Activated CD4-positive, CD25-positive, alpha-beta regulatory T cell (primary cell): Measurements from ENCODE around the gene PPM1H.

Experiments used
- DNase-seq, 4 experiments: peaks; one replicate each; lab custom pipeline; 2025; lab: John Stamatoyannopoulos, UW

Gene PPM1H

DNA sequence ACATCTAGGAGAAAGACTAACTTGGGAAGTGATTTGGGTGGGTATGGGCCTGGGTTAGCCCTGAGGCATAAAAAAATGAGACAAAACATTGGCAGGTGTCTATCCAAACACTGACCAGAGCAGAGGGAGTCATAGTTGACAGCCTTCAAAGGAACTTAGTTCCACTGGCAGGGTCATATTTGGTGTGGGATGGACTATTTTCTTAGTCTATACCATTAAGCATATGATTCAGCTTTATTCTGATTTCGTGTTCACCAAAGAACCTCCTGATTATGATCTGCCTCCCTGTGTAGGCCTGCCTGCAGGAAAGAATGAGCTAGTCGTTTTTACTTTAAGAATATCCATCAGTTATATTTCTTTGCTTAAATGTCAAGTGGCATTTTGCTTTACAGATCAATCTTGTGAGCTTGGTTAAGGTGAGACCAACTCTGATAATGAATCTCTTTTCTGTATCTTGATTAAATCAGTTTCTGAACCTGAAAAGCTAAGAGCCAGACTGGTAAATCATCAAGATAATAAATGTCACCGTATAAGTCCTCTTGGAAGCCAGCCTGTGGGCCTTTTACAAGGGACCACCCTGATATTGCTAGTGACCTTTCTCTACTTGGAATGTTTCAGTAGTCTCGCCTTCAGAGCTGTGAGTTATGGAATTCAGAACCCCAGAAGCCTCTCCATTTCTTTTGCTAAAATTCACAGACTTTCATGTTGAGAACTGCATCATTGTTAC is 285.4 kb downstream of the PPM1H start:
- DNase-seq: no peak

DNA sequence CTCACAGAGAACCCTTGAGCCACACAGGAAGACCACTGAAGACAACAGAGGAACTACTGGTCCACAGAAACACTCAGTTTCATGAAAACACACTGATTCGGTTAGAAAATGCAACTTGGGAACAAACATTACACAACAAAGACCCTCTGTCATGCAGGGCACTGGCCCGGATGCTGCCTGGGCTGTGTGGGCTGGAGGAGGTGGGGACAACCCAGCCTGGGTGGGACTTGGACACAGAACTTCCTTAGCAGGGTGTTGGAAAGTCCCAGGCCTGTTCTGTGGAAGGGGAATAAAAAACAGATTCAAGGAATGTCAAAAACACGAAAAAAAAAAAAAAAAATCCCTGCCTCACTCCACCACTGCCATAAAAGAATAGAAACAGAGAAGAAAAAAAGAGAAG is 287.4 kb downstream of the PPM1H start:
- DNase-seq: no peak

DNA sequence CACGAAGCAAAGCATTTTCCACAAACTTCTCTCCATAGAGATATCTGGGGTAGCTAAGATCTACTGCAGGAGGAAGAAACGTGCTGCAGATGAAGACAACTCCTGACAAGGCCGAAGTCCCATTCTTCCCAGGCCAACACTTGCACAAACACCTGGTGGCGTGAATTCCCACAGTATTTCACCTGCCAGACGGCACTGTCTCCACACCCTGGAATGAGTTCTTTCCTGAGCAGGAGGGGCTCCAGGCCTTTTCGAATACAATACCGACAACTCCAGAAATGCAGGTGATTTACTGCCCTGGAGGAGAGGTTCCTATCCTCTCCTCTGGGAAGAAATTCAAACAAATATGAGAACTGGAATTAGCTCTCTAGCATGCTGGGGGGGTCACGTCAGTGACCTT is 288.4 kb downstream of the PPM1H start:
- no peak for DNase-seq

DNA sequence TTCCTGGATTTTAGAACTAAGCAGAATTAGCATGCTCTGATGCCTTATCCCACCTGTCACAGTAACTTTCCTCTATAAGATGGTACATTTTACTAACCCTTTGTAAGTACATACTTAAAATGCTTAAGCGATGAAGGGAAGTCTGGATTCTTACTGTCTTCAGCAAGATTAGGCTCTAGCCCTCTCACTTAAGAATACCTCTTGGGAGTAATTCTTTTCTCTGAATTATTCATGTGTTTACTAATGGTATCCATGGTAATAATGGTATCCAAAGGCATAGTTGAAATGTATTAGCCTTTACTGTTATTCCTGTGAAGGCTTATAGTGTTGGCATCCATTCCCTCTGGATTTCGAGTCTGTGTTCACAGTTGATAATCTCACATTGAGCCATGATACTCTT is 291.5 kb downstream of the PPM1H start:
- no peak for DNase-seq

DNA sequence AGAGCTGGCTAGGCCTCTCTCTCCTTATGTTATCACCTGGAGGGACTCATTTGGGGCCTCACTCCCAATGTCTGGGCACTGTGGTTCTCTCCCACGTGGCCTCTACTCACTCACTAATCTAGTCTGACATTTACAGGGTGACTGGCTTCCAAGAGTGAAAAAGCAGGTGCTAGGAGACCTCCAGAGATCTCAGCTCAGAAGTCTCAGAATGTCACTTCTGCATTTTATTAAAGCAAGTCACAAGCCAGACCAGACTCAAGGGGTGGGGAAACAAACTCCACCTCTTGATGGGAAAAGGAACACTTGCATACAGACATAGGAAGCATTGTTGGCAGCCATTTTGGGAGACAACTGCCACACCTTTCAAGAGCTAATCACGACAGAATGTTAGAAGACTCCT is 292.5 kb downstream of the PPM1H start:
- DNase-seq: no peak

DNA sequence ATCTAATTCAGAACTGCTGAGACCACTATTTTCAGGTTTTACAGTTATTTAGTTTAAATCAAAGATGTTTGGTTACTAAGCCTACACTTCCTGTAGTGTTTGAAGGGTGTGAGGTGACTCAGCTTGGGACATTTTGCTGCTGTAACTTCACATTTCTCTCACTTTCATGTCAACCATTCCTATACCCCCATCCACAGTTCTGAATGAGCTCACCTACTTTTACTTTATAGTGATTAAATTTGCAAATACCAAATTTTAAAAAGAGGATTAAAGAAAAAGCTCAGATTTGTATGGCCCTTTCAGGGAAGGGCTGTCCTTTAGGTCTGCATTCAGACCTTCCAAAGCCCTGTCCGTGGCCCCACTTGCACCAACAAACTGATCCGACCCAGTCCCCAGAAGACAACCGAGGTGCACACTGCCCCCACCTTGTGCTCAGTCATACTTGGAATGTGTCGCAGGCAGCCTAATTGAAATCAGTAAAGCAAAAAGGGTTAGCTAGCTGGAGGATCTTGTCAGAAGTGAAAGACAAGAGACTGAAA is 294.0 kb downstream of the PPM1H start:
- no peak for DNase-seq

DNA sequence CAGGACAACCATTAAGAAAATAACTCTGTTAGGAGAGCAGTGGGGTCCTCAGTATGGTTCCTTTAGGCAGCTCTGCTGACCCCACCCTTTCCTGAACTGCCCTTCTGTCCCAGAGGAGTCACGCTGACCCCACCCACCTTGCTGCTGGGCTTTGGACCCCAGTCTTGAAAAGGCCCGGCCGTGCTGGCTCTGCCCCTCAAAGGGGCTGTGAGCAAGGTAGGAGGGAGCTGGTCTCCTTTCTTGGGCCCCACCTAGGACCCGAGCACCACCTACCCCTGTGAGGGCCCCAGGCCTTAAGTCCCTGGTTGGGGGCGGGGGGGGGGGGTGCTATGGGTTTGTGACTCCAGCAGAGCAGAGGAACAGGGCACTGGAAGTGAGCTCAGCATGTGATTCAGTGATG is 297.3 kb downstream of the PPM1H start:
- no peak for DNase-seq

DNA sequence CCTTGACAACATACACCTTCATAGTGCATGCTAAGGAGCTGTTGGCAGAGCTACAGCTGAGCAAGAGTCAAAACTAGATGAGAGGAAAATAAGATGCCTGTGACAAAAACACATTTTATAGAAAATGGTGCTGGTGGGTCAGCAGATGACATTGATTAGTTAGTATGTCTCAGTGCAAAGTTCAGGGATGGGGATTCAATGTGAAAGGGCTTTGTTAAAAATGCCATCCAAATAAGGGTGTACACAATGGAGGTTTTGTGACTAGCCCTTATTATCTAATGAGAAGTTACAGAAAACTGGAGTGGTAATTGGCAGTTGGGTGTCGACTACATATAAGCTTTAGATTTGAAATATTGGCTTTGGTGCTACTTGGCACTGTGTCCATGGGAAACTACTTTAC is 299.3 kb downstream of the PPM1H start:
- DNase-seq: no peak

DNA sequence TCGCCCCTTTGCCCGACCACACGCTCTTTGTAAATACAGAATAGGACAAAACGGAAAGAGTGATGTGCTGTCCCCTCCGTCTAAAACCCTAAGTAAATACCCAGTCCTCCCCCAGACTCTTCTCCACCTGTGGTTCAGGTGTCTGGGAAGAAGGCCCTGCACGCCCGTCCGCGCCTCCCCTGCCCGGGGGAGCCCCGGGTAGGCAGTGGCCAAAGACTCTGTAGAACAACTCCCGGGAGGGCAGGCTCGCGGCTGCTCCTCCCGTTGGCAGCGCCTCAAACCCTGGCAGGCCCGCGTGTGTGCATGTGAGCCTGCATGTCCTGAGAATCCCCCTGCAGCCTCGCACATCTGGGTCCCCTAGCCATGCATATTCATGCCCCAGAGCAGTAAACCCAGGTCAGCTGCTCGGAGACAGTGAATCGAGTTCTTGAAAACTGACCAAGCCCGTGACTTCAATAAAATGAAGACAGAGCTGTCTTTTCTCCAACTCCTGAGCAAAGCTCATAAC is 302.5 kb downstream of the PPM1H start:
- DNase-seq: peak in 1 of 4 experiments; percentile 4

DNA sequence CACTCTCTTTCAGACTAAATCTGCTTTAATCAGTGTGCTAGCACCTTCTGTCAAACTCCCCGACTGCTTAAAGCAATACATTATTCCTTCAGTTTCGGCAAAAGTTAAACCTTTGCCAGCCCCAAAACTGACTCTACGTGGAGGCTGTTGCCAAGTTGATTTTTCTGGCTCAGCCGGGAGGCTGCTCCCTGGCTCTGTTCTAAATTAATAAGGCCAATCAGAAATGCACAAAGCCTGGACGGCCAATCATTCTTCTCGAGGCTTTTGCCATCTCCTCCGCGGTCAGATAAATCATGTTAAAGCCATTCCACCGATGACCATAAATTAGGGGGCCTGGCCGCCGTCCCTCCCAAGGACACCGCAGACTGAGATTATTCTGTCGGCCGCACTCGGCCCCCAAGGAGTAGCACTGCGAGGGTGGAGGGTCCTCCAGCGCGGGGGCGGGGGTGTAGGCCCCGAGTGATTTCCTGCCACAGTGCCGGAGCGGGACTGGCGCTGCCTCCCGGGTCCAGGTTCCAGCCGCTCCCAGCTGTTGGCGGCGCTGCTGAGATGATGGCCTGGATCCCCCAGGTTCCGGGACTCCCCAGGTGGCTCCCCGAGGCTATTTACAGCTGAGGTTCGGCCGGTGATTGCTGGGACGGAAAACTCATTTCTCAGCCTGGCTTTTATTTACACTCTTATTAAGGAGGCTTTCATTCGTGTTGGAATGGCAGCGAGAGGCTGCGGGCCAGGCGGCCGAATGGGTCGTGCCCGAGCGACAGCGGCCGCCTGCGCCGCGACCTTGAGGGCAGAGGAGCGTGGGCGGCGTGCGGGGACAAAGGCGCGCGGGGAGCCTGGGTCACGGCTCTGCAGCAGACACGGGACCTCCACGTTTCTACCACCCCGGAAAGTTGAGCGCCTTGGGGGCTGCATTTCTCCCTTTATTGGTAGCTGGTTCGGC is 303.2 kb downstream of the PPM1H start:
- no peak for DNase-seq

DNA sequence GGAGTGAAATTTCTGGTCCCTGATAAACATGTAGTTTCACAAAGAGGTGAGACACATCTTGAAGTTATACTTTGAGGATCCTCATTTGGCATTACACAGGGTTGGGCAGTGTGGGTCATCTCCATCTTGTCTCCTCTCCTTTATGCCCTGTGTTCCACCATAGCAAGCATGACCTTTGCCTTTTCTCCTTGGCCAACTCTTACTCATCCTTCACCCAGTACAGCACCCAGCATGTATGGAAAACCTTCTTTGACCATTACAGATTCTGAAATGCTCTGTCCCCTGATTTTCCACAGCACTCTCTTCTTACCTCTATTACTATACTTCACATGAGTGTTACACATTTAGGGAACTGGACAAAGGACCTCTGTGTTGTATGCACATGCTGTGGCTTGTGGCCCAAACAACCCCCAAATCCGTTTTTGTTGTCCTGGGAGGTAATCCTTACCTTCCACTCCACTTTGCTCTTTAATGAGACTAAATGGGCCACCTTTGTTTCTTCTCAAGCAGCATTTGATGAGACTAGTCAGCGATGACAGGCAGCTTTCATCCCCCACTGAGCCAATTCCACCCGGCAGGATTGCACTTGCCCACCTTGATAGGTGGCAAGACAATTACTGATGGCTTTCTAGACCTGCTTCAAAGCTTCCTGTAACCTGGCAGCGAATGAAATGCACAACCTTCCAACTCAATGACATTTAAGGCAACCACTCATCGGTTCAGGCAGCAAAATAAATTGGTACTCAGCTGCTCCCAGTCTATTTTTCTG is 304.8 kb downstream of the PPM1H start:
- DNase-seq: no peak

DNA sequence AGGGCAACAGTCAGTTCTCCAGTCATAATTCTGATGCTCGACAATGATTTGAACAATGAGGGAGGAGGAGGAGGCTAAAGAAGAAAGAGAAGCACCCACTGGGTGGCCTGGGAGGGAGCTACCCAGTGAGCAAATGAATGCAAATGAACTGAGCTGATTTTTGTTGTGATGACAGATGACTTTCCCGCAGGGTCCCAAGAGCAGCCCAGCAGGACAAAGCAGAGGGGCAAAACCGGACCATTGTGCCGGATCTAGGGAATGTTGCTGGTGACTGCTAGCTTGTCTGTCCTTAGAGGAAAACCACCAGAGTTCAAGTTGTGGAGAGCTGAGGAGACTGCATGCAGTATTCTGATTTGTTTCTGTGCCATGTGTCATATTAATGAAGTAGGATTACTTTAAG is 305.5 kb downstream of the PPM1H start:
- DNase-seq: no peak

DNA sequence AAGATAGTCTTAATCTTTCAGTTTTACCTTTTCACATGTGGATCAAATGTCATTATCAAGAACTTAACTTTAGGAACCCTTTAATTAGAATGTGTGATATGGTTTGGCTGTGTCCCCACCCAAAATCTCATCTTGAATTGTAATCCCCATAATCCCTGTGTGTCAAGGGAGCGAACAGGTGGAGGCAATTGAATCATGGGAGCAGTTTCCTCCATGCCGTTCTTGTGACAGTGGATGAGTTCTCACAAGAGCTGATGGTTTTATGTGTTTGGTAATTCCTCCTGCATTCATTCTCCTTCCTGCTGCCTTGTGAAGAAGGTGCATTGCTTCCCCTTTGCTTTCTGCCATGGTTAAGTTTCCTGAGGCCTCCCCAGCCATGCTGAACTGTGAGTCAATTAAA is 307.8 kb downstream of the PPM1H start:
- DNase-seq: no peak

DNA sequence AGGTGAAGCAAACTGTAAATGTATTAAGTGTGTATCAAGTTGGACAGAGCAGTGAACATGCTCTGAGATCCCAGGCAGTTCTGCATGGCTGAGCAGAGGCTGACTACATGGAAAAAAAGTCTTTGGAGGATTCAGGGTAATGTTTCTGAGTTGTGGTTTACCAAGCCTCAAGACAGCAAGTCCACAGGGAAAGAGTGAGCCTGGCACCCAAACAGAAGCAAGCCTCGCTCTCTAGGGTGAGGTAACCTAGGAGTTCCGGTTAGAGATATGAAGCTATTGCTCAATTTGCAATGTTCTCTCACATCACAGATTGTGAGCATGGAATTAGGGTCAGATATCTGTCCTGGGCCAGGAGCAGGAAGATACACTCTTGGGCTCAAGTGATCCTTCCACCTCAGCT is 309.7 kb downstream of the PPM1H start:
- no peak for DNase-seq

DNA sequence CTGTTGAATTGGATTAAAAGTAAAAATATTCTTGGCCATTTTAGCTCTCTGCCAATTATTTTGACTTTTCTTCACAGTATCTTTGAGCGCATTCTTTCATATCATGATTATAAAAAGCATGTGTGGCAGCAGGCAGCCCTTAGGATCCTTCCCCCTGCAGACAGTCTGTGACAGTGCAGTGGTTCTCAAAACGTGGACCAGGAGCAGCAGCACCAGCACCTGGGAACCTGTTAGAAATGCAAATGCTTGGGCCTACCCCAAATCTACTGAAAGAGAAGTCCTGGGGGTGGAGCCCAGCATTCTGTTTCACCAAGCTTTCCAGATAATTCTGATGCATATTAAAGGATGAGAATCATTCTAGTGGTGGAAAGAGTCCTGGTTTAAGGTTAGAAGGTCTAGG is 312.8 kb downstream of the PPM1H start:
- DNase-seq: no peak

DNA sequence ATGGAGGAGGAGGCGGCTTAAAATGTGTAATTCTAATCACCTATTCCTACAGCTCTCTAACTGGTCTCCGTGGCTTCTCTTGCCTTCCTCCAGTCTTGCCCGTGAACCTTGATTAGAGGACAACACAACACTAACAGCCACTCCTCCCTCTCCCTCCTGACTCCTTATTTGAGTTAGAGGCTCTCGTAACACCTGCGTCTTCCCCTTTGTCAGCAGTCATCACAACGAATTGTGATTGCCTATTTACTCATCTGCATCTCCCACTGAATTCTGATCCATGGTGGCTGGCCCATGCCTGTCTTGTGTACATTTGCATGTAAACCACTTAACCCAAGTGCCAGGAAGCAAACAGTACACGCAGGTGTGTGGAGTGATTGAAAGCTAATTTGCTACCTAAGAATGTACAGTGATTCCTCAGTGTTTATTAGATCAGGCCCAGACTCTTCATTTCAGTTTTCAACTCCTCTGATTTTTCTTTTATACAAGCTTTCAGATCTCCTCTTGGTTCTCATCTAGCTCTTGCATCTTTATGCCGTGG is 313.8 kb downstream of the PPM1H start:
- DNase-seq: no peak

DNA sequence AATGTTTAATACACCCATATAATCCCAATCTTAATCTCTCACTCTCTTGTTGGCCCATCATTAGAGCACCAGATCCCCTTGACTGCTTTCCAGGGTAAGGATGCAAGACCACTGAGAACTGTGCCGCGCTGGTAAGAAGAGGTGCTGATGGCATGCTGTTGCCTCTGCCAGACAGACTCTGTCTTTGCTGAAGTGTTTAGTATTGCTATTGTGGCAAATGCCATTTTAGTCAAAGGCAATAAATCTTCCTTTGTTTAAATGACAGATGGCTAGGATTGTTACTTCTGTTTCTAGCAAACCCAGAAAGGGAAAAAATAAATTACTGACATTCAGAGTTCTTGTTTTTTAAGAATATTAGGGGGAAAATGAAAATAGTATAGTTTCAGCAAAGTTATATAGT is 316.0 kb downstream of the PPM1H start:
- no peak for DNase-seq

DNA sequence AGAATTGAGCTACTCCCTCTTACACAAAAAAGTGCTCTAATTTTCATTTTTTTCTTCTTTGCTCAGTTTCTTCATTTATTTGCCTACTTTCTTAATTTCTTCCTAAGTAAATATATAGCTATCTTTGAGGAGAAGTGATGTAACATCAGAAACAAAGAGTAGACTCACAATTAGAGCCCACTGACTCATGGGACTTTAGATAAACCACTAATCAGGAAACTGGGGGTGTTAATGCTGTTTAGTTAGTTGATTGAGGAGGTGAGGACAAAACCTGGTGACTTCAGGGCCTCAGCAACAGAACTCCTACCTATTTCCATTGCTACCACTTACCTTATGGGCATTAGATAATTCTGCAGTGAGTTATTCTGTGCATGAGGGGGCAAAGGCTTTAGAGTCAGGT is 316.6 kb downstream of the PPM1H start:
- no peak for DNase-seq

DNA sequence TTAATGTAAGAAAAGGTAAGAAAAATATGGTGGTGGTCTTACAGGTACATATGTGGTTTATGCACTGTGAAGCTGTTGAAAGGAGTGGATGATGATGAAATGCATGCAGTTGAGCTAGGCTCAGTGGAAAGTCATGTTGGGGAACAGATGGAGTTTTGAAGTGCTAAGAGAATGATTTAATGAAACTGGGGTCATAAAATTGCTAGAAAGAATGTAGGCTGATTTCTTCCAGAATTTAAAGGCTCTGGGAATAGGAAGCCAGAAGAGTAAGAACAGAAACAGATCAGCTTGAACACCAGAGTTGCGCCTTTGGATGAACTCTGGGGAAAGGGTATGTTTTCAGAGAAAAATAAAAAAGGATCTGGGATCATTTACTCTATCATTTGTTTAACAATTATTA is 321.9 kb downstream of the PPM1H start:
- DNase-seq: no peak

DNA sequence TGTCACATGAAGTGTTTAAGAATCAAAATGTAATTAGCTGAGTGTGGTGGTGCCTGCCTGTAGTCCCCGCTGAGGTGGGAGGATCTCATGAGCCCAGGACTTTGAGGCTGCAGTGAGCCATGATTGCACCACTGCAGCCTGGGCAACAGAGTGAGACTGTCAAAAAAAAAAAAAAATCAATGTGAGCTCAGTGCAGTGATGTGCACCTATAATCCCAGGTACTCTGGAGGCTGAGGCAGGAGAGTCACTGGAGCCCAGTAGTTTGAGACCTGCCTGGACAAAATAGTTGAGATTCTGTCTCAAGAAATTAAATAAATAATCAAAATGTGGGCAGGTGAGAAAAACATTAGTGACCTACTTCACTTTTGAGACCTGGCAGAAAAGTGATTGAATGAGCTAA is 328.3 kb downstream of the PPM1H start:
- no peak for DNase-seq

DNA sequence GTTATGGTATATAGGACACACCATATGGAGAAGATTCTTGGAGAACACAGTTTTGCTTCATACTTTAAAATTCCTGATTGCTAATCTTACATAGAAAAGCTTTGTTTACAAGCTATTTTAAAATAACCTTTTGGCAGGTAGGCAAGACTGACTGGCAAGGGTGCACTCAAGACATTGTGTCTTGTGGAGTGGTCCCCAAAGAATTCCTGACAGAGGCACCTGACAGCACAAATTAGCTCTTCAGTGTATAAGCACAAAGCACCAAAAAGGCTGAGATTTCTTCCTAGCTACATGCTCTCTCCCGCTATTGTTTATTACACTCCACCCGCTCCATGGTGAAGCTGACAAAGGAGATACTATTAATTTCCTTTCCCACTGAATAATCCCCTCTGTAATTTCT is 329.0 kb downstream of the PPM1H start:
- DNase-seq: no peak

DNA sequence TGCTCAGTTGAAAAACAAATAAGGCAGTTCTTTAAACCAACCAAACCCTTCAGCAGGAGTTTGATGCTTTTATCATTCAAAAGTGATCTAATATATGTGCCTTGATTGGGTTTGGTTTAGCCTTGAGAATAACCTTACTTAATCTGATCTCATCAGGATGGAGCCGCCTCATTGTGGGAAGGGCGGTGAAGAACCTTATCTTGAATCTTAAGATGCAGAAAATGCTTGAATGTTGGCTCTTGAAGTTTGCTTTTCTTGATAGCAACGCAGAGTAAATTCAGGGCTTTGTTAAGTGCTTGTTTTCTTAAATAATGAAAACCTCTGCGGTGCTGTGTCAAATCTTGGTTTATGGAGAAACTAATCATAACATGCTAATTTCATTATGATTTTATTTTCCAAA is 330.1 kb downstream of the PPM1H start:
- DNase-seq: no peak
